Esophagus squamous epithelium (tissue), 4 donors: ENCODE results near the gene PATL2.

Experiments used
- CTCF ChIP-seq, 6 experiments: fragments of 450-650 bp in 4 of 6; fragments of 200-600 bp in 2 of 6; sonication (generic) in 2 of 6; IDR thresholded peaks; one replicate each; pipeline ENCODE4 v1.5.1; 2016 to 2019; ENCODE audit warnings: antibody characterized with exemption in 6 of 6, mild to moderate bottlenecking in 4 of 6, moderate library complexity in 4 of 6
- POLR2A ChIP-seq, 4 donors: fragments of 450-650 bp; IDR thresholded peaks; one replicate each; pipeline ENCODE4 v1.6.1; 2017; ENCODE audit warnings: antibody characterized with exemption in 4 of 4, mild to moderate bottlenecking in 4 of 4, moderate library complexity in 3 of 4

GRCh38 chr15:44719293-44719999, 8.3 kb upstream of the PATL2 start:
- TF ChIP-seq POLR2A (IDR thresholded peaks at IDR 0.05), result no peak
- TF ChIP-seq CTCF (IDR thresholded peaks at IDR 0.05), result no peak
